ENCODE measurements around the gene NF2.

Gene NF2

DNA sequence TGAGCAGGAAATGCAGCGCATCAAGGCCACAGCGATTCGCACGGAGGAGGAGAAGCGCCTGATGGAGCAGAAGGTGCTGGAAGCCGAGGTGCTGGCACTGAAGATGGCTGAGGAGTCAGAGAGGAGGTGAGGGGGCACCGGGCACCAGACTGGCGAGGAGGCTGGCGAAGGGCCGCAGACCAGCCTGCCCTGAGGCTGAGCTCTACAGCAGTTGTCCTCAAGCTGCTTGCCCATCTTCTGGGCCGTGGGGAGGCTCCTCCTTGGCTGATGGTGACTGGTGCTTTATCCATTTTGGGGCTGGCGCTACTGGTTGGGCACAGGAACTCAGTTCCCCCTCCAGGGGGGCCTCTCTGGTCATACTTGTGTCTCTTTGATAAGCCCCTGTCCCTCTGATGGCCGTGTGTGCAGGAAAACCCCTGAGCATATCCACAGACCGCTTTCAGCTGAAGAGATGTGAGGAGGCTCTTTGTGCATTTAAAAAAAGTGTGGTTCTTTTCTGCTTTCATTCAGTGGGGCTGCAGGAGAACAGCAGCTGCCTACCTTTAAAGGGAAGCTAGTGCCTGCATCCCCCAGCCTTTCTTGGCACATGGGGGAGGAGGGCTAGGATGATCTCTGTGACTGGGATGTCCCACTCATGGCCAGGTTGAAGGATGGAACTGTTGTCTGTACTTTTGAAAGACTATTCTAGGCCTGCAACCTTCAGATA, 70.1 kb downstream of the NF2 start:
- no peak for DNase-seq

DNA sequence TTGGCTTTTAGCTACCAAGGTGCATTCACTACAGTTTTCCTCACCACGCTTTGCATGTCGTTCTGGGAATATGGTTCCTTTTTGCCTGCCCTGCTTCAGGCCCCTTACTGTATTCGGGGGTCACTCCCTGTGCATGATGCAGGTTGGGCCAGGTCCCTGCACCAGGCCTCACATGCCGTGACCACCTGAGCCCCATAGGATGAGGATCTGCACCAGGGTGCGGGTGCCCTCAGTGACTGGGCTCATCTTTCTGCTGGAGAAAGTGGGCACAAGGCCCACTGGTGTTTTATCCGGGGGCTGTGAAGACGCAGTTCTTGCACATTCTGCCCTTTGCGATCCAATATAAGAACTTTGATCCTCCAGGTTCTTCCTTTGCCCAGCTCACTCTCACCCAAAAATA, 70.7 kb downstream of the NF2 start:
- DNase-seq = no peak

DNA sequence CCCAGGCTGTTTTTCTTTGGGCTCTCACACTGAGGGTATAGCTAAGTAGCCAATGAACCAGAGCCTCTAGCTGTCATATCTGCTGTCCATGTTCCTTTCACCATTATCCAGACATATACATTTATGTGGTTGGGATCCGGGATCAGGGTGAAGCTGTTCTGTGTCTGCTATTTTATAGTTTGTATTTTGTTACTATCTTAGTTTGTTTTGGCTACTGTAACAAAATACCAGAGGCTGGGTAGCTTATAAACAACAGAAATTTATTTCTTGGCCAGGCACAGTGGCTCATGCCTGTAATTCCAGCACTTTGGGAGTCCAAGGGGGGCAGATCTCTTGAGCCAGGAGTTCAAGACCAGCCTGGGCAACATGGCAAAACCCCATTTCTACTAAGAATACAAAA, 75.9 kb downstream of the NF2 start:
- DNase-seq = no peak

DNA sequence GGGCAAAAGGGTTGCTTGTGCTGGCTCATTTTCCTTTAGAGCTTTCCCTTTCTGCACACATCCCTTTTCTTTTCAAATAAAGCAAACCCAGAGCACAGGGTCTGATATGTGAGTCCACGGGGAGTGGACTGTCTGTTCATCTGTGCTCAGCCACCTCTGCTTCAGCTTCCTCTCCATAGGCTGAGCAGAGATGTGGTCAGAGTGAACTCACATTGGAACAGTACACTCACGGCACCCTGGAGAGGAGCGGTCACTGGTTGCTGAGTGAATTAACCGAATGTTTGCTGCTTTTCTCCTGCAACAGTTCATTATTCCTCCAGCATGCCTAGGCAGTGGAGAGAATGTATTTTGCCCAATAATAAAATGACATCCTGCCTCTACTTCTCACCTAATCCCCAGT, 80.1 kb downstream of the NF2 start:
- no peak for DNase-seq

DNA sequence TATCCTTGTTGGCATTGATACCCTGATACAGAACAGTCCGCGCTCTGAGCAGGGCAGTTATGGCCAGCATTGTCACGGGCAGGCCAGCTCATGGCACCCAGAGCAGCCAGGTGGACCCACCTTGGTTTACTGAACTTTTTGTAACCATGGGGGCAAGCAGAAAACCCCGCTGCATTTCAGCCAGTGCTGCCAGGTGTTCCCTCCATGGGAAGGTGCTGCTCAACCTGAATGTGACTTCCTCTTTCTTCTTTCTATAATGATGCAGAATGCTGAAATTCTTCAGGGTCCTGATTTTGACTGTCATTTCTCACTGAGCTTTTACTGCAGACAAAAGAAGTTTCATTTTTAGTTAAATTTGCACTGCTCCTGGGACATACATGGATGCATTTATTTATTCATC, 80.8 kb downstream of the NF2 start:
- DNase-seq = no peak

DNA sequence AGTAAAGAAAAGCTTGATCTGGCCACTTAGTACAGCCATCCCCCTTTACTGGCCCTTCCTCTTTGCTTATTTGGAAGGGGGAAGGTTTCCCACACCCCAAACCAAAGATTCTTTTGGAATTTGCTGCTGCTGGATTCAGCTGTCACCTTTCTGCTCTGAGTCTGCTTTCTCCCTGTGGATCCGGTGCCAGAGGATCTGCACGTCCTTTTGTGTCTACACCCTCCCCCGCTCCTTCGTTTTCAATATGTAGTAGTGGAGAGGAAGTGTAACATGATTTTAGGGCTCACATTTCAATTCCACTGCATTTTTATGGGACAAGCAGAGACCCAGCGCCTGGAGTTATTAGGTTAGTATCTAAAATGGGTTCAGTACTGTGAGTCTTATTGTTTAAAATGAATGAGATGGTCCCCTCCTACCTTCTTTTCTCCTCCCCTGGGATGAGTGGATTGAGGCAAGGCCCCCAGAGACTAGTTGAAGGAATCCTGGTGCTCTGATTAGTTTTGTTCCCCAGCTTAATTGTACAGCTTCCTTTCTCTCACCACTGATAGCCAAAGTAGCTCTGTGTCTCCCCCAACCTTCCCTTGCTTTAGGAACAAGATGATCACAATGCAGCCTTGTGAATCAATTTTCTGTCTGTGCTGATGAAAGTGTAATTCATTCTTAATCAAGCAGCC, 85.9 kb downstream of the NF2 start:
- DNase-seq = no peak

DNA sequence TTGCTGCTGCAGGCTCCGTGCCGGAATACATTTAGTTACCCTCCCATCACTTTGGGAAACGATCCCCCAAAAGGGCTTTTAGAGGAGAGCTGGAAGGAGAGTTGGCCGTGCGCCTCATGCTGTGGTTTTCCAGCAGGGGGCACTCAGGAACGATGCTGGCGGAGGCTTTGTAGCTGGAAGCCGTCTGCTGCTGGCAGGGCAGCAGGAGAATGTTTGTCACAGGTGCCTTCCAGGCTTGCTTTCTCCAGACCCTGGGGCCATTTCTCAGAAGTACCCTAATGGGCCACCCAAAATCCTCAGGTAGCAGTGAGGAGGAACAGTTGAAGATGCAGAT, 86.4 kb downstream of the NF2 start:
- DNase-seq = peak; percentile 75

DNA sequence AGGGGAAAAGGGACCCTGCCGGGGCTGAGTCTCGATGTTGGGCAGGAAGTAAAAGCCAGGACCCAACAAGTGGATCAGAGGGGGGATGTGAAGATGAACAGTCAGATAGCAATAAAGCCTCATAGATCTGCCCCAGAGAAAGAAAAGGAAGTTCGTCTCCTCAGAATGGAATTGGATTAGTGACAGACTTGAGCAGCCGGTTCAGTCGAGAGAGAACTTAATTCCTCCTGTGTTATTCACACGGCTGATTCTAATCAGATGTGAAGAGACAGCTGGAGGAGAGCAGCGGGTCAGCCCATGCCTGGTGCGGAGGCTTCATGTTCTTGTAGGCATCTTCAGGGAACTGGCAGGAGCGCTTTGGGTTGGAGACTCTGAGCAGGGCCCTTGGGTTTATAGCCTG, 87.0 kb downstream of the NF2 start:
- no peak for DNase-seq

DNA sequence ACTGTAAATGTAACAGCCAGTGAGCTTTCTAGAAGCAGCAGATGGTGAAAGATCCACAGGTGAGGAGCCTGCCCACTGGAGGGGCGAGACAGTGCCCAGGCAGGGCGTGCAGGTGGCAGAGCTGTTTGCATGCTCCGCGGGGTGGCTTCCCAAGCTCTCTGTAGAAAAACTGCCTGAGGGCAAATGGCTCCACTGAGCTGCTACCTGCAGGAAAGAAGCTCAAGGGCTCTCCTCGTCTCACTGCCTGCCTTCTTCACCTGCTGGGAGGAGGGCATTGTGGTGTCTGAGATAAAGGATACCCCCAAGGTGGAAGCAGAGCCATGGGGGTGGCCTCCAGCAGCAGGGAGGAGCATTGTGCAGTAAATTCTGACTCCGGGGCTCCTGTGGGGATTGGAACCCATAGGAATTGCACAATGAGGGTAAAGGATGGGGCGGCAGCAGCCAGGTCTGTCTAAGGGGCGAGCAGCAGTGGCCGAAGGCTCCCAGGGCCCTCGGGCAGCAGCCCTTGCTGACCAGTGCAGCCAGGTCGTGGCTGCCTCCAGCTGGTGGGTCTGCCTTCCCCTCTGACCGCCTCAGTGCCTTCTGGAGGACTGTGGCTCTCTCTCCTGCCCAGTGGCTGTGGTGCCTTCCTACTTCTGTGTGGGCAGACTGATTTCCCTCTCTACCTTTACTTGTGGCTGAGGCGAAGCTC, 88.3 kb downstream of the NF2 start:
- DNase-seq = peak; percentile 38

DNA sequence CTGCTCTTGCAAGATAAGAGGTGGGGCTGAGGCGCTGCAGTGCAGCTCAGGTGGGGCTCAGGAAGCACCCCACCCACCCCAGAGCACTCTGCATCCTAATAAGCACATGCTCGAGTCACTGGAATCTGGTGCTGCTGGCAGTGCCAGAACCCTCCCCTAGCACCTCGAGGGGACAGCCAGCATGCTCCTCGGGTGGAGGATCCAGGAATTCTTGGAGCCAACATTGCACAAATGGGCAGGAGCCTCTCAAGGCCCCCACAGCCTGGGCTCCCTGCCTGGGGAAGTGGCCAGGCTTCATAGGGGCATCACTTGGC, 88.9 kb downstream of the NF2 start:
- no peak for DNase-seq

DNA sequence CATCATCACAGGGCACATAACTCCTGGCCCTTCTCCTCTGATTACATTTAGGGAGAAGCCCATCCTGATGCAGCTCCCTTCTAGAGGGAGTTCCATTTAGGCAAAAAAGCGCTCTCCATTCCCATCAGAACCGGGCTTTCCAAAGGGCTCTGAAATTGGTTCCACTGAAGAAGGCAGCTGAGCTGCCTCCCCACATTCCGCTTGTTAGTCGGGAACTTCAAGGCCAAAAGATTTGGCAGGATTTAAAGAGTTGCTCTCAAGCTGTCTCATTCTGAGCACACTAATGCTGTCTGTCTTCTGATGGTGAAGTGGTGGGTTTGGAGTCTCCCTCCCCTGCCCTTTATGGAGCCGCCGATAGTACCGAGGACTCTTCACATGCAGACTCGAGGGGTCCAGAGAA, 89.7 kb downstream of the NF2 start:
- no peak for DNase-seq

DNA sequence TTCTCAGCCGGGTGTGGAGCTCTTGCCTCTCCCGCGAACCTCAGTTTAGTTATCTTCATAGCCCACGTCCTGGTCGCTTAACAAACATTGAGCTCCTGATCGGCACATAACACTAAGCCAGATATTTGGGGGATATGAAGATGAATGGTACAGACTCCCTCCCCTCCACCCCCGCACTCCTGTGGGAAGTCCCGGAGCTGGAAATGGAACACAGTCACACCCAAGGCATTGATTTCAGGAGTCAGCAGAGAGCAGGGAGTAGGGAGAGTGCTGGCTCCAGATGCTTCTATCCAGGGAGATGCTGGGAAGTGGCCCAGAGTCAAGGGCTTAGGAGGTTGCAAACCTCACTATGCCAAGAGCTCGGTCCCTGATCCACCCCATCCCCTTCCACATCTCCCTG, 90.2 kb downstream of the NF2 start:
- DNase-seq = peak; percentile 66

DNA sequence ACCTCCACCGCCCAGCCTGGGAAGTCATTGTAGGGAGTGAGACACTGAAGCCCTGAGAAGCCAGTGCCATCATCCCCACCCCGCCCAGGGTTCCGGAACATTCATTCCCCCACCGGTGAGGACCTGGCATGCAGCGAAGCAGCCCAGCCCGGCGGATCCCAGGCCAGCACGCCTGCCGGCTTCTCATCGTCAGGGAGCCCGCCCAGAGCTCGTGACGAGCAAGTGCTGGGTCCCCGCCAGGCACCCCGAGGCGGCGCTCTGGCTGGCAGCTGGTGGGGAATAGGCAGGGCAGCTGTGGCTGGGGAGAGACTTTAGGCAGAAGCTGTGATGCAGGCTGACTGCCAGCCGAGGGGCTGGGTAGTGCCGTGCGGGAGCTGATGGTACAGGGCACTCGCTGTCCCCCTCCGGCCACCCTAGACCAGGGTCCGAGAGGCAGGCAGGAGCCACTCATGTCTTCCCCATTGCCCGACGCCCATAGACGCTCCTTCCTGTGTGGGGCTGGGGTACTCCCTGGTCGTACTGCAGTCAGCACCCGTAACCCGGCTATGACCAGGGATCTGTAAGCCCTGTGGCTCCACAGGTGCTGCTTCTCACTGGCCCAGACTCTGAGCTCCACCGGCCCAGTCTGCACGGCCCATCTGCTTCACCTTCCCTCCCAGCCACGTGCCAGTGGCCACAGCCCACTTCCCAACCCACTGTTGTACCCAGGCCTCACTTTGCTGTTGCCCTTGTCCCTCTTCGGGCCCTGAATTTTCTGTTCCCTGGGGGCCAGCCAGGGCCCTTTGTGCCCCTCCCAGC, 91.9 kb downstream of the NF2 start:
- peak; percentile 91 for DNase-seq

DNA sequence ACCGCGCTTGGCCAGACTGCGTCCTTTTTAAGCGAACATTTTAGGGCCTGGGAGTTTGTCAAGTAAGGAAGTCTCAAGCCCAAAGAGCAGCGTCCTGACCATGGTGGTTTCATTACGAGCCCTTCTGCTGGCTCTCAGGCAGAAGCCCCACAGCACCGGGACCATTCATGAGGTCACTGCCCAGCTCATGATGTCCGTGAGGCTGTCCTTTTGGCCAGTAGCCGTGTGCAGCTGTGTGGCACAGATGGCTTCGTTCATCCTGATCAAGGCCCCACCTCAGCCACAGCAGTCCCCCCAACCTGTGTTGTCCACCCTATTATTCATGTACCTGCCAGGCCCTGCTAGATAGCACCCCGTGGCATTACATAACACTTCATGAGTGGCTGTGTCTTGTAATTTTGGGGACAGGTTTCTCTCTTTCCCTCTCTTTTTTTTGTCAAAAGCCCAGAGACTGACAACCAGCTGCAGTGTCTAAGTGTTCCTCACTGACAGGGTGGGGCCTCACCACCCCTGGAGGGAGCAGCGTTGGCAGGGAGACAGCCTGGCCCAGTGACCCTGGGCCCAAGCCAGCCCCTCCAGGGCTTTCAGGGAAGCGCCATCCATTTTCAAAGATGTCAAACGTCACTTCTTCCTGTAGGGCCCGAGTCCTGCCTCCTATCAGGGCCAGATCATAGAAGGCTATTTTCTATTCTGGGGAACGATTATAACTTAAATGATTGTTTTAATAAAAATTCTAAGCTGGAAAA, 94.6 kb downstream of the NF2 start:
- peak; percentile 36 for DNase-seq

DNA sequence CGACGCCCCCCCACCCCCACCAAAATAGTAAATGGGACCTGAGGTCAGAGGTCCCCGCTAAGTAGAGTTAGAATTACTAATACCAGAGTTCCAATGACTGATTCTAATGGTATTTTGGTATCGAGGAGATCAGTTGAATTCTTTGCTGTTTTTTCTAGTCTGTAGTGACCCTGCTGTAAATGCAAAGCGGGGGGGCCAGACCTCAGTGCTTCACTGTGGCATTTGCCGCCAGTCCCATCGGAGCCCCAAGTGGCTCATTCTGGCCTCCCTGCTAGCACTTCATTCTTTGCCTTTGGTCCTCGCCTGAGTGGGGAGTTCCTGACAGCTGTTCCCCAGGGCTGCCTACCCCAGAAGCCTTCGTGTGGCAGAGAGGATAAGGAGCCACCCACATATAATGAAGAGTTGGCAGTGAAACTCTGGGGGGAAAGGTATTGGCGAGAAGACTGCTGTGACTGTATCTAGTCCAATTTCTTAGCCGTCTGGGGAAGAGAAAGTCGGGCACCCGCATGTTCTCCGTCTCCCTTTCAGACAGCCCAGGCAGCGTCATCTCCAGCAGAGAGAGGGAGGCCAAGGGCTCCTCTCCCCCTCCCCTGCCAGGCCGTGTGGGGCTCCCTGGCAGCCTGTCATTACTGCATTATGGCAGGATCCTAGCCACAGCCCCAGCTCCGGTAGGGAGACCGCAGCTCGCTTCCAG, 96.9 kb downstream of the NF2 start:
- DNase-seq = peak; percentile 83

DNA sequence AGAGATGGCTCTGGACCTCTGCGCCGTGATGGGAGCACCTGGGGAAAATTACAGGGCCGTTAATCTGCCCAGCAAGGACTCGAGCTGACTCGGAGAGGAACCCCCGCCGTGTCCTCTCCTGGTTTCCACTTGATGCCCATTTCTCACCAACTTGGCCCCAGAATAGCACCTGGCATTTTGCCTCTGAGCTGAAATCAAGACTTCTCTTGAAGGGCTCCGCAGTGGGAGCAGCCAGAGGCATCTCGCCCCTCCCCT, 97.4 kb downstream of the NF2 start:
- DNase-seq = no peak

DNA sequence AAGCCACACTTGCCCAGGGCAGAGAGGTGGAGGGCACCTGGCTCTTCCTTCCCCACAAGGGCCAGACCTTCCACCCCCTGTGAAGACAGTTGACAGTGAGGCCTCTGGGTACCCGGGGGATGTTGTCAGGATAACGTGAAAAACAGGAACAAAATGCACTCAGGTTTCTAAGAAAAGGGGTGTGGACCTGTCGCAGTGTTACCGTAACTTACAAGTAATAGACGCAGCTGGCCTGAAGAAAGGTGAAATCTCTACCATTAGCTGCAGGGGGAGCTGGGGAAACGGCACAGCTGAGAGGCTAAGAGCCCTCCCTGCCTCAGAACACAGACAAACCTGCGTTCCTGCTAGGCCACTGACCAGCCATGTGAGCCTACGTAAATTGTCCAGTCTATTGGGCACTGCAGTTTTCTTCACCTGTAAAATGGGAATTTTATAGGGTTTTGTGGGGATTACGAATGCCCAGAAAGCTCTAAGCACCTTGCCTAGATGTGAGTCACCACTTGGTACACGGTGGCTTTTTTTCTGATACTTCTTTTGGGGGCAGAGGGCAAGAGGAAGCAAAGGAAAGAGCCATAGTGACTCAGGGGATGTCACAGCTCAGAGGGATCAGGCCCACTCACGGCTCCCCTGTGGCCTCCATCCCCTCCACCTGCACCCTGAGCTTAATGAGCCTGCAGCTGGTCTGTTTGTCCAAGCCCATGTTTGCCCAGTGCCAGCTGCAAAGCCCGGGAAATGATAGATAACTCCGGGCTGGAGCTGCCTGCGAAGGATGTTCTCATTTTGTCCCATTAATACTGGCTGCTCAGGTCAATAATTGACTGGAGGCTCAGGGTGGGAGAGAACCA, 97.9 kb downstream of the NF2 start:
- DNase-seq = peak; percentile 82

DNA sequence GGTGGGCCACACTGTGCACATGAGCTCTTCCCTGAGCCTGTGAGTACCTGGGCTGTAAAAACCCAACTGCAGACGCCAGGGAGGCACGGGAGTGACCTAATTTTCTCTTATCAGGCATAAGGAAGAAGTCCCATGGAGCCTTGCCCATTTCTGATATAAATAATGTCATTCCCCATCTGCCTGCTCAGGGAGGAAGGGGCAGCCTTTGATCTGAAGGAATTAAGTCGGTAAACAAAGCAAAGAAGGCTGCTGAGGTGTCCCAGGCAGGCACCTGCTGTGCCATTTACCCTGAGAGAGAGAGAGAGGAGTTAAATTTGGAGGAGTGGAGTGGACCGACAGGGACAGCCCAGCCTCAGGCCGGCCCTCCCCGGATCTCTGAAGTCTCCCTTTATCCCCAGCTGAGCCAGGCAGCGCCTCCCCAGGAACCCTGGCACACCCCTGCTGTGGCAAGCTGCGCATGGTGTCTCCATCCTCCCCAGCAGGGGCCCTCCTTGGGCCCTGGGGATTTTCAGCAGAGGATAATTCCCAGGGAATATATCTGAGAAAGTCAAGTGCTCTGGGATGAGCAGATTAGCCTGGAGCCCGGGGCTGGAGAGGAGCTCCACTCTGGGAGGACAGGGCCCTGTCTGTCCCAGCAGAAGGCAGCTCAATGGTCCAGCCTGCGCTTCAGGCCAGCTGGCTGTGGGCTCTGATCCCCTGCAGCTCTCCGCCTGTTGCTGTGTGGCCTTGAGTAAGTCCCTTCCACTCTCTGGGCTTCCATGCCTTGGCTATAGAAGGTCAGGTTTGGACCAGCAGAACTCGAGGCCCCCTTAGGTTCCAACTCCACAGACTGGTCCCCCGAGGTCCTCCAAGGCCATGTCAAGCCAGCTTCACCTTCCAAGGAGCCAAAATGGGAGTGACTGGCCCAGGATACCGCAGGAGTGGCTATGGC, 98.8 kb downstream of the NF2 start:
- DNase-seq = no peak

DNA sequence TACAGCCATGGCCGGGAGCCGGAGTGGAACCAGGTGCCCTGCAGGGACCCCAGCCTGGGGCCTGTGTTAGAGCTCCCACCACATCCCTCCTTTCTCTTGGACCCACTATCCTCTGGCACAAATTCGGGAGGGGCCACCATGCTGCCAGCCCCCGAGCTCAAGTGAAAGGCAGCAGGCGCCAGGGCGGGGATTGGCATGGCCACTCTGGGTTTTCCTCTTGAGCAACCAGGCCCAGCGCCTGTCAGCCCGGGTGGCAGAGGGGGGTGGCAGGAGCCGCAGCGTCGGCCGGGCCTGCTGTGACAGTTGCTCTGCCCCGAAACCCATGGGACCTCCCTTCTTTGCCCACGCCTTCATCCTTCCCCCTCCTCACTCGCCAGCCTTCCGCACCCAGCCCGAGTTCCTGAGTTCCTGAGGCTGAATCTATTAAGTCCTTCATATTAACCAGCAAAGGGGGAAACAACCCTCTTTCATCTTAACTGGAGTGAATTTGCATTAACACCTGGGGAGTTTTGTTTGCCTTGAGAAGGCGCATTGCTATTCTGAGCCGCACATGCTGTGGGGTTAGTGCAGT, 99.6 kb downstream of the NF2 start:
- DNase-seq = peak; percentile 70

DNA sequence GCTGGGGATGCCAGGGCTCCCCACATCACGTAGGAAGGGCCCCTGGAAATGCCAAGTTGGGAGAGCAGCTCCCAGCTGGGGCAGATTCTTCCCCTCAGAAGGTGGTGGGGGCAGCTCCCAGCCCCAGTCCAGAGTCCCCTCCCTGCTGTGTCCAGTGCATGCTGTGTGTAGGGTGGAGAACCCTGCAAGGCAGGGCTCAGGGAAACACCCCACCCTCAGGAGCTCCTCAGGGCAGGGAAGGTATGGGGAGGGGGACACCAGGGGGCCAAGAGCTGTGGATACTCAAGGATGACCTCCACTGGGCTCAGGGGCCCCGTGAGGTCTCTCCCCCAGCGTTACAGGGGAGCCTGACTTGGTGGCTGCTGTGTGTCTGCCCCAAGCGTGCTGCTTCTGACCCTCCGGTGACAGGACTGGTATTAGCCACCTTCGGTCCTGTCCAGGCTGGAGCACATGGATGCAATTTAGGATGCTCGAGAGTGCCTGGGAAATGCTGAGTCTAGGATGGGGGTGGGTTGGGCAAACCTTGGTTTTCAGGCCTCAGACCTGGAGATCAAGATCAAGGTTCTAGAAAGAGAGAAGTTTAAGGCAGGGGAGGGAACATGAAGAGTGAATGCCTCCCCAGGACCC, 100.2 kb downstream of the NF2 start:
- no peak for DNase-seq

Data from NCI-H1092 treated with DMSO at 0.1 percent for 48 hours (cell line).